GM21360 (cell line): ENCODE data around the gene NAT8L.

Experiments used
- ATAC-seq: cut with Tn5 transposase; IDR thresholded peaks from one replicate; pipeline ENCODE4 v1.9.1; 2021; ENCODE audit warnings: mild to moderate bottlenecking, moderate library complexity; ENCODE audit not compliant: unreplicated experiment

The NAT8L gene

GRCh38 chr4:2073808-2074481 is 14.8 kb downstream of the NAT8L start:
- no peak for ATAC-seq

GRCh38 chr4:2074588-2074987 is 15.5 kb downstream of the NAT8L start:
- ATAC-seq, result no peak

- ATAC-seq, result no peak
These were observed 16.3 kb downstream of the NAT8L start for GRCh38 chr4:2075171-2075986.

- no peak for ATAC-seq
These were observed 17.1 kb downstream of the NAT8L start for GRCh38 chr4:2075987-2076907.

GRCh38 chr4:2076908-2077536 is 17.9 kb downstream of the NAT8L start:
- ATAC-seq, result no peak

GRCh38 chr4:2077537-2078460 is 18.7 kb downstream of the NAT8L start:
- ATAC-seq, result no peak

- no peak for ATAC-seq
These were observed 19.5 kb downstream of the NAT8L start for GRCh38 chr4:2078584-2078983.

- ATAC-seq, result no peak
These were observed 19.9 kb downstream of the NAT8L start for GRCh38 chr4:2079006-2079405.

- no peak for ATAC-seq
These were observed 20.8 kb downstream of the NAT8L start for GRCh38 chr4:2079926-2080325.

GRCh38 chr4:2080429-2081300 is 21.5 kb downstream of the NAT8L start:
- ATAC-seq, result no peak

GRCh38 chr4:2081540-2081939 is 22.4 kb downstream of the NAT8L start:
- no peak for ATAC-seq

- ATAC-seq, result no peak
These were observed 23.0 kb downstream of the NAT8L start for GRCh38 chr4:2082118-2082517.

- no peak for ATAC-seq
These were observed 23.5 kb downstream of the NAT8L start for GRCh38 chr4:2082627-2083026.

GRCh38 chr4:2083116-2083825 is 24.1 kb downstream of the NAT8L start:
- no peak for ATAC-seq

- ATAC-seq, result no peak
These were observed 24.7 kb downstream of the NAT8L start for GRCh38 chr4:2083826-2084160.

GRCh38 chr4:2084316-2084715 is 25.2 kb downstream of the NAT8L start:
- no peak for ATAC-seq

GRCh38 chr4:2085496-2085901 is 26.4 kb downstream of the NAT8L start:
- no peak for ATAC-seq

GRCh38 chr4:2087170-2087569 is 28.0 kb downstream of the NAT8L start:
- ATAC-seq, result no peak
